ENCODE results near the gene SRGAP3.
A peak's percentile ranks its signal among the peaks of the same experiment; 100 is the strongest.

SRGAP3 gene

DNA sequence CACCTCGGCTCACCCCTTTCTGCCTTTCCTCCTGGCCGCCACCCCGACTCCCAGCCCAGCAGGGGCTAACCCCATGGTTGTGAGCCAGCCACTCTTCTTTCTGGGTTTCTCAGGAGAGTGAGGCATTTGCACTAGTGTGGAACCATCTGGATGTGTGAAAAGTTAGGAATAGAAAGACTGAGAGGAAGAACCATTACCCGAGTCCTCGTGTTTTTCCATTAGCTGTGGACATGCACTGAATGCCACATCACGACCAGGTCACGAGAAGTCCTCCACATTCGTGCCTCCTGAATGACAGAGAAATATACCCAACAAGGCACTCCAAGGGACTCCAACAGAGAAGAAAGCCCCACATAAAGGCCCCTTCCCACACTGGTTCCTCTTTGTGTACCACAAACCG lies 268.1 kb downstream of the SRGAP3 start:
- DNase-seq = no peak

DNA sequence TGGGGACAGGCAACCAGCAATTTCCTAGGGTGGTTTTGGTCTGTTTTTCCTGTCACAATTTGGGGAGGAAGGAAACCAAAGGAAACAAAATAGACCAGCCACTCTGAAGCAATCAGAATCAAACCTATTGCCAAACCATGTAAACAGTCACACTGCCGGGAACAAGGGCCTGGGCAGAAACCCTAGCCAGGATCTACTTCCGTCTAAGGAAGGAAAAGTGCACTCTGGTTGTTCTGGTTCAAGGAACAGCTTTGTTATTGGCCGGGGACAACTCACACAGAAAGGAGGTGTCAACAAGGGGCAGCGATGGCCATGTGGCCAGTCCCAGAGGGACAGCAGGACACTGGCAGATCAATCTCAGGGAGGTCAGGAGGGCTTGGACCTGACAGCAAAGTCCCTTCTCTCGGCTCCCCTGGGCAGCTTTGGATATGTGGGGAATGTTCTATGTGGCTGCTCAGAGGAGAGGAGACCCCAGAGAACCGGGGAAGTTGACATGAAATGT lies 268.6 kb downstream of the SRGAP3 start:
- DNase-seq = no peak

DNA sequence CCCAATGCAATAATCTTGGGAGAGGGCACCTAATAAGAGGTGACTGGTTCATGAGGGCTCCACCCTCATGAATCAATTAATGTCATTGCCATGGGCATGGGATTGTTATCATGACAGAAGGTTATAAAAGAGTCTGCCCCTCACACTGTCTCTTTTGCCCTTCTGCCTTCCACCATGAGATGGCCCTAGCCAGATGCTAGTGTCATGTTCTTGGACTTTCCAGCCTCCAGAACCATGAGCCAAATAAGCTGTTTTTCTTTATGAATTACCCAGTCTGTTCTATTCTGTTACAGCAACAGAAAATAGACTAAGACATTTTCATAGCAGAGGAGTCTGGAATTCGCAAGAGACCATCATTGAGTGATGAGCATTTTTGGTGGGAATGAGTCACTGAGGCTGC lies 270.2 kb downstream of the SRGAP3 start:
- no peak for DNase-seq

DNA sequence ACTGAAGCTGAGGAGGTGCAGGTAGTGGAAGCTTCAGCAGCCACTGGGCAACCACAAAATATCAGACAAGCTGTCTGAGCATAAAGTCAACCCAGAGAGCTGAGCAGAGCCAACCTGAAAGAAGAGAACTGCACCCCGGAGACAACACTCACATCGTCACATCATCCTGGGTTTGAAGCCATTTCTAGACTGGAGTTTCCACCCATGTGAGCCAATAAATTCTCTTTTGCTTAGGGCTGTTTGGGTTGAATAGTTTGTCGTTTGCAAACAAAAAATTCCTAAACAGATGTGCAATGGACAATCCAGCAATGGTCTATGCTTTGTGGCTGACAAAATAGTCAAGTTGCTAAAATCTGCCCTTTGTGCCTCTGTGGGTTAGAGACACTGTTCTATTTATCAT lies 270.9 kb downstream of the SRGAP3 start:
- no peak for DNase-seq

DNA sequence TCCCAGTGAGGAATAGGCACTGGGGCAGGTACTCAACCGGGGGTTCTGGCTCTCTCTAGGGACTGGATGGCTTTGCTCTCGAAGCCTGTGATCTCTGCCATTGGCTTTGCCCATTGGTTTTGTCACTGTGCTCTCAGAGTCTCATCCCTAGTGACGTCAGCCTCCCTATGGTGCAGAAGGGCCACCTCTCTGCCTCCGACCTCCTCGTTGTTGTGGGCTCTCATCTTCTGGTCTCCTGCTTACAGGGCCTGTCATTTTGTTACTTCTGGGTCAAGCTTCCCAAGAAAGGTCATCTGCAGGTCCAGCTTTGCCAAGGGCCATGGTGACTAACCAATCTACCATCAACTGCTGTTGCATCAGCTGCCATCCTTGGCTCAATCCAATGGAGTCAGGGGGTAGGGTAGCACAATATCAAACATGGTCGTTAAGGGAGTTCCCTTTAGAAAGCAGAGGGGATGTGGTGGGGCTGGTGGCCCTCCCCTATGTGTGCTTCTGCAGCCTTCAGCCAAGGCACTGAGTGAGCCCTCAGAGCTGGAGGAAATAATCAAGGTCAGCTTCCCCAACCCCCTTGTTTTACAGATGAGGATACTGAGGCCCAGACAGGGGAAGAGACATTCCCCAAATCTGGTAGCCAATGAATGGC lies 272.8 kb downstream of the SRGAP3 start:
- DNase-seq = no peak

DNA sequence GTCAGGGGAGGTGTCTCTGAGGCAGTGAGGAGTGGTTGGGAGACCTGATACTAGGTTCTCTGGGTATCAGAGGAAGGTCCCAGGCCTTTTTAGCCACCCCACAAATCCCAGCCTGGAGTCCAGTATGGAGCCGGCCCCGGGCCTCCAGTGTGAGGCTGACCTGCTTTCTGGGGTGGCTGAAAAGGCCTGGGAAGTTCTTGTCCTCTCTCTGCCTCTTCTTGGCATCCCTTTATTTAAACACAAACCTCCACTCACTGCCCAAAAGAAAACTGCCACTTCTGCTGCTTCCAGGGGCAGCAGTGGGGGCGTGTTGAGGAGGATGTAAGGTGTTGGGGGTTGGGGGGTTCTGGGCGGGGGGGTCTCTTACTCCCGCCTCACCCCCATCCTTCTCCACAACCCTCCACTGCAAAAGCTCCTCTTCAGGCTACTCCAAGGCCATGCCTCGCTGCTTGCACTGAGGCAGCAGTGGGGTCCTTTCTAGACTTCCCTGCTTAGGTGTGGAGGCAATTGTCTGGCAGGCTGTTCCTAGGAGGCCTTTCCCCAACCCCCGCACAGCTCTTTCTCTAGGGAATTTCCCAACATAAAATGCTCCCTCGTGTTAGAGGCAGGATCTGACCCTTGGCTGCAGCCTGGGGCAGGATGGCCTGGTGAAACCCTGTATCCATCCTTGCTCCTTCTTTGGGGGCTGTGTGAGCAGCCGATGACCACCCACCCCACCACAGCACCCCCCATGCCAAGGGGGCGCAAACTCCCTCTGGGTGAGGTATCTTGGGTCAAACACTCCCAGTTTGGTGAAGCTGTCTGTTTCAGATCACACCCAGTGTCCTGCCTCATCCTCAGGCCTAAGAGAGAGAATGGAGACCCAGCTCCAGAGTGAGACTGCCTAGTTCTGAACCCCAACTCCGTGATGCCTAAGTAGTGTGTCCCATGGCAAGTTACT lies 274.1 kb downstream of the SRGAP3 start:
- DNase-seq = no peak

DNA sequence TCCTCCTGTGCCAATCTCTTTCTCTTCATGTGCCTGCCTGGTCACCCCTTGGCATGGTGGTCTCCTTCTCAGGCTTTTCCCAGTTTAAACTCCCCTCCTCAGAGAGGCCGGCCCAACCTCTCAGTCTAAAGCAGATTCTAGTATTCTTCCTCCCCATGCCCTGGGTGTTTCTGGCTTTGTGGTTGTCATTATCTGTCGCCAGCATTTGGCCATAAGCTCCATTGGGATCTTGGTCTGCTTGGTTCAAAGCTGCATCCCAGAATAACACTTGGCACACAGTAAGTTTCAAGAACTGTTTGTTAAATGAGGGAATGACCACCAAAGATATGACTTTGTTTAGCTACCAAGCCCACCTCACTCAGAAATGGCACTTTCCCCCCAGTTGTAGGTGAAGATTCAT lies 275.0 kb downstream of the SRGAP3 start:
- DNase-seq = no peak

DNA sequence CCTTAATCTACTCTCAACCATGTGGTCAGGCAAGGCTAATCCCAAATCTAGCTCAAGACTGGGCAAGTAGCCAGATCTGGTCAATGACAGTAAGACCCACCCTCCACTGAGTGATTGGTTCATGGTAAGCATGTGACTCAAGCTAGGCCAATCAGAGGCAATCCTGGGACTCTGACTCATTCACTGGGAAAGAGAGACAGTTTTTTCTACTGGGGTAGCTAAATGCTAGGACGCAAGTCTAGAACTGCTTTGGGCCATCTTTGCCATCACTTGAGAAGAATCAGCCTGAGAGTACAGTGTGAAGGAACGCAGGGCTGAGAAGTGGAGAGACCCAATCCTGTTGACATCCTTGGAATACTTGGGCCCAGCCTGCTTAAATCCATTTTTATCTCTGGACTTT lies 276.8 kb downstream of the SRGAP3 start:
- DNase-seq = no peak

DNA sequence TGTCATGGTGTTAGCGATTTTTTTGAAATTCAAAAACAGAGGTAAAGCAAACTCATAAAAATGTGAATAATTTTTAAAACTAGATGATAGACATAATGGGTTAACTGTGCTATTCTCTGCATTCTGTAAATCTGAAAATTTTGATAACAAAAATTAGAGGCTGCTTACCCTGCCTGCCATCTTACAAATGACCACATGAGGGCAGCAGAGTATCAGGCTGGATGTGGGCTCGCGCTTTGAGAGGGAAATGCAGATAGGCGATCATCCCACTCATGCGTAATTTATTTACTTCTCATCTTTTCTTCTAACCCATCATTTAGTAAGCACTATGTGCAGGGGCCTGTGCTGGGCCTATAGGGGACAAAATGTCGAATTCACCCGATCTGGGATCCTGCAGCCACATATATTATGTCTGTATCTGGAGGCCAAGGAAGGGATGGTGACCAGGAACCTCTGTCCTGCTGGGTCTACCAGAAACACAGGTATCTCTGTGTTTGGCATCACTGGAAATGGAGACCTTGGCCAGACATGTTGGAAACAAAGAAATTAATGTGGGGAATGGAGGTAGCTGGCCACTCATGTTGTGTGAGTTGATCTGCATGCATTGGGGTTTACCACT lies 278.4 kb downstream of the SRGAP3 start:
- peak; percentile 81 for DNase-seq

DNA sequence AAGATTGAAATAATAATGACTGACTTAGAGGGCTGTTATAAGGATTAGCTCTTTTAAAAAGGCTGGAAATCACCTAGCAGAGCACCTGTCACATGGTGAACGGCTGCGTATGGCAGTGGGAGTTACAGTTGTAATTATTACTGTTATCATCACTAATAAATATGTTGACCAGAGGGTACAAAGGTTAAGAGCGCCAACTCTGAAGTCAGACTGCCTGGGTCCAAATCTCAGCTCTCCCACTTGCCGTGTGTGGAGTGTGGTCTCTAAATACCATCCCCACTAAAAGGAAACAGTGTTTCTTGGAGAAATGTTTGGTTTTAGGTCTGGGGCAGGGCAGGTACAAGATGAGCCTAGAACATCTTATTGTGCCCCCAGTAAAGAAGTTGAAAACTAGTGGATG lies 280.2 kb downstream of the SRGAP3 start:
- DNase-seq = no peak

DNA sequence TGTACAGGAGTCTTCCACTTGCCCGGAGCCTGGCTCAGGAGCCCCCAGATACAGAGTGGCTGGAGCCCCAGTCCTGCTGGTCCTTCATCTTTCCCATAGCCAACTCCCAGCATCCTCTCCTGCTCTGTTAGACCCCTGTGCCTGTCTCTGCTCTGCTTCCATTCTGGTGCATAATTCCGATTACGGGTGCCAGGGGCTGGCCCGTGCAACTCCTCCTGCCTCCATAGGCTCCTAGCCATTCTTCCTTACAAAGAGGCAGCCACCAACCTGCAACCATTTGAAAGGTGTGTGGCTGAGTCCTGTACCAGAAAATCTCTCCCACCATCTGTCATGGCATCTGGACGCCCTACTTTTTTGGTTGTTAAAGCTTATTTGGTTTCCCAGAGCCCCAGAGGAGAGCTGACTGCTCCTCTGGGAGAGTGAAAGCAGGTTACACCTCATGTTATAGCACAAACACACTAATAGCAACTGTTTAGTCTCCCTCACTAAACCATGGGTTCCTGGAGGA lies 281.0 kb downstream of the SRGAP3 start:
- DNase-seq = no peak

DNA sequence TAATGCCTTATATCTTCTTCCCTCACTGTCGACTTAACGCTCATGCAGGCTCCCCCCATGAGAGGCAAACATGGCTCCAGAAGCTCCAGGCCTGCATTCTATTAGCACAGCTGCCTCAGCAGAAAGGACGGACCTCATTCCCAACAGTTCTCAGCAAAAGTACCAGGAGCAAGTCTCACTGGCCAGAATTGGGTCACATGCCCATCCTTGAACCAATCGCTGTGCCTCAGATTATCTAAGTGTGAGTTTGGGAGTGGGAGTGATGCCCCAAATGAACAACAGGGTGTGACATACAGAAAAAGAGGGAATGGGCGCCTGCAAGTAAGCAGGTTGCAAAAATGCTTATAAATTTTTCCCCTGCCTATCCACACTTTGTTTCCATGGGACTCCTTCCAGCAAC lies 281.9 kb downstream of the SRGAP3 start:
- DNase-seq = no peak

DNA sequence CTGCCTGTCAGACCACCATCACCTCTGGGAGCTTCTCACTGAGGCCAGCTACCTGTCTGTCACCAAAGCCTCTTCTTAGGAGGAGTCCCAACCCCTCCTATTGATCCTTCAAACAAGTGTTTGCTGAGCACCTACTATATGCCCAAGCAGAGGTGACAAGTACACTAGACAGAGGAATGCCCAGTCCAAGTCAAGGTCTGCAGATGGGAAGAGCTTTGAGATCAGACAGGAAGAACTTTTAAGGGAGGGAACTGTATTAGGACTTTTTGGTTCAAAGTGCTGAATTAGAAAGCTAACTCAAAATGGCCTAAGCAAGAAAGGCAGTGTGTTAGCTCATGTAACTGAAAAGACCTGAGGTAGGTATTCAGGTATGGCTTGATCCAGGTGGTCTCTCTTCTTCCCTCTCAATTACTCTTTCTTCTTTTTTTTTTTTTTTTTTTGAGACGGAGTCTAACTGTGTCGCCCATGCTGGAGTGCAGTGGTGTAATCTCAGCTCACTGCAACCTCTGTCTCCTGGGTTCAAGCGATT lies 282.6 kb downstream of the SRGAP3 start:
- no peak for DNase-seq

DNA sequence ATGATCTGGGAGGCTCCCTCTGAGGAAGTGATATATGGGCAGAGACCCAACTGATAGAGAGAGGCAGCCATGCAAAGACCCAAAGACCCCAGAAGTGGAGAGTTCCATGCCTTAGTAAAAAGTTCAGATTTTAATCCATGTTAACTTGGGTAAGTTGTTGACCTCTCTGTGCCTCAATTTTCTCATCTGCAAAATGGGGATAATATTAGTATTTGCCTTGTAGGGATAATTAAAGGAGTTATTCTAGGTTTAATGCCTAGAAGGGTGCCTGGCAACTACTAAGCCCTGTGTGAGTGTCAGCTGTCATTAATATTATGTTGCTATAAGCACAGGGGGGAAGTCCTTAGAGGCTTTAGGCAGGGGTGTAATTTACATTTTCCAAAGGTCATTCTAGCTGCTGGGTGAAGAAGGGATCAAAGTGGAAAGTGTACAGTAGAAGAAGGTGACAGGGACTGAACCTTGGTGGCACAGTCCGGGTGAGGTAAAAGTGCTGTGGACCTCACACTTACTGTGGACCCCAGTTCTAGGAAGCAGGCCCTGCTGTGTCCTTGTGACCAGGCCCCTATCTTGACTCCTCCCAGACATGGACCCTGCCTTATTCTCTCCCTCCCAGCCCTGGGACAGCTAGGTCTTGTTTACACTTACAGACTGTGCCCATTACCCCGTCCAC lies 283.2 kb downstream of the SRGAP3 start:
- DNase-seq = no peak

DNA sequence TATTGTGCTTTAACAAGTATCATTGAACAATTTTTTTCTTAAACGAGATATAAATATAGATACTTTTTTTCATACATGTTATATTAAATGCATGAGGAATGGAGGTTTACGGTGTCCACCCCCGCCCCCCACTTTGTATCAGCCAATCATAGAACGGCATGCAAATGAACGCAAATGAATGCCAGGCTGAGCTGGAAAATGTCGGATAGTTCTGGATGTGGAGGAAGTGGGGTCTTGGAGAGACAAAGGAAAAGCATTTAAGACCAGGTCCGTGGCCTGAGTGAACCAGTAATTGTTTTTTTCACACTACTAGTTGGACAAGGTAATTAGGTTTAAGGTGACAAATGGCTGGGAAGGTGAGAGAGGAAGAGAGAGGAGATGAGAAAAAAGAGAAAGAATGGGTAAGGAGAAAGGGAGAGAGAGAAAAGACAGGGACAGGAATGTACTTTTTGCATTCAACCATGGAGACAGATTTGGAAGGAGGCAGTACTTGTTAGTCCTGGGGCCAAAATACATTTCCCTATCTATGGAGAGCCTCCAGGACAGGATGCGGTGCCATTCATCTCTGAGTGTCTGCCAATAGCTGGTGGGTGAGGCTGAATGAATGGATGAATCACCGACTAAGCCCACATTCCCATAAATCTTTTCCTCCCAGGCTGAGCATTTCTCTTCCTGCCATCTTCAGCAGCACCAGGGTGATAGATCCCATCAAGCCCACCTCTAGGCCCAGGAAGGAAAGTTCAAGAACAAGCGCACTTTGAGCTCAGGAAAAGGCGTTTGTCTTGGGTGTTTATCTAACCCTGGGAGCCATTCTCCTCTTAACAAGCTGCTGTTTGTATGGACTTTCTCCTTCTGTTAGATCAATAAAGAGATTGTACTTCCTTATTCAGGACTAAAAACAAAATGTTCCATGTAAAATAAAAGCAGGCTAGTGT lies 284.7 kb downstream of the SRGAP3 start:
- DNase-seq = no peak

DNA sequence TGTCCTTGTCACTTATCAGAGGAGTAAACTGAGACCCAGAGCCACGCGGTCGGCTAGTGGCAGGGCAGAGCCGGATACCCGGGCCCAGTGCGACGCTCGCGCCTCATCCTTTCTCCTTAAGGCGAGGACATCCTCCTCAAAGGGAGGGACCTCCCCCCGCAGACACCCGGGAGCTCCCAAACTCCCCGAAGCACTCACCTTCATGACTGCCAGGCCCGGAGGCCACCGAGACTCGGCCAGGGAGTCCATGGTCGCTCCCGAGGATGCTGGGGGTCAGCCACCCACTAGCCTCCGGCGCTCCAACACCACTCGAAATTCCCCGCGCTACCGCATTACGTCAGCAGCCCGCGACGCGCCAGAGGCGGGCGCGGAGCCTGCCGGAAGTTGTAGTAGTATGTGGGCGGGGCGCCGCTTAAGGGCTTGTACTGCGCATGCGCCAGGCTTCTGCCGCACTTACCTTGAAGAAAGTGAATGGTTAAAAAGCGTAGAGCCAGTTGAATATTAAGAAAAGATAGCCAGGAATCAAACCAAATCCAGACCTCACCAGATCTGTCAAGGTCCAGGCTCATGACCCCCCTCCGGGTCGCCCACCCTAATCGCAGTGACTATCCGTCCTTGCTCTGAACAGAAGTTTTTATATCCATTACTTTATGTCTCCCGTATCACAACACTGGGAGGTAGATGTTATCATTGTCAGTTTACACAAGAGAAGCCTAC lies 286.2 kb downstream of the SRGAP3 start, which contains the start of gene RAD18:
RAD18 (minus strand) TSS at position 336 of the 717 bp plus-strand sequence; CDS start at position 249, 87 bp downstream.
- peak; percentile 96 for DNase-seq

DNA sequence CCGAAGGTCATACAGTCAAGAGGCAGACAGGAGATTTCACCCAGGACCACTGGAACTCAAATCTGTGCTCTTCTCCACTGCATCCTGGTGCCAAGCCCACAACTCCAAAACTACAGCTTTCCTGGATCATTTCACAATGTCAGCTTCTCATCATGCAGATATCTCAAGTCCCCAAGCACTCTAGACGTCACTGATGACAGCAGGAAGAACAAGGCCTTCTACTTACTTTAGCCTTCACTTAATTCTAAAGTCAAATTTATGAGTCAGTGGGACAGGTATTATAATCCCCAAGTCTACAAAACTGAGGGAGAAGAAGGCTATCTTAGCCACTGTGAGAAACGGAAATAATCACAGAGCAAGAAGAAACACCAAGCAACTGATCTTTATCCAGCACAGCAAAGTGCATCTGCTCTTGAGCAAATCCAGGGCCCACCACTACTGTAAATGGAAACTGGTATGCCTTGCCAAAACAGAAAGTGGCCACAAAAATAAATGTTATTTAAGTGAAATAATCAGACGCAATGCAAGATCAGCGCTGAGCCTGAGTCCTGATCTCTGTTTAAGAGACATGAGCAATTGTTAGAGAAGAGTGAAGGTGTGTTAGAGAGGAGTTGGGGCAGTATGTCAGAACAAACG lies 287.1 kb downstream of the SRGAP3 start:
- no peak for DNase-seq

DNA sequence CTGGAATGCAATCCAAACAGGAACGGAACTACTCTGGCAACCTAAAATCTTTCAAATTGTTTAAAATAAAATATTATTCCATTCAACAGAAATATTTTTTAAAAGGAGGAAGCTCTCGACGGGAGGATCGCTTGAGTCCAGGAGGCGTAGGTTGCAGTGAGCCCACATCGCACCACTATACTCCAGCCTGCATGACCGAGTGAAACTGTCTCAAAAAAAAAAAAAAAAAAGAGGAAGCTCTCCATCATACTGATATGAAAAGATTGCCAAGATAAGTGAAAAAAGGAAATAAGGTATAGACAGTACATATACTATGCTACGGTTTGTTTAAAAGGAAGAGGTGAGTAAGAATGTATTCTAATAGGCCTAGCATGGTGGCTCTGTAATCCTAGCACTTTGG lies 289.8 kb downstream of the SRGAP3 start:
- no peak for DNase-seq

DNA sequence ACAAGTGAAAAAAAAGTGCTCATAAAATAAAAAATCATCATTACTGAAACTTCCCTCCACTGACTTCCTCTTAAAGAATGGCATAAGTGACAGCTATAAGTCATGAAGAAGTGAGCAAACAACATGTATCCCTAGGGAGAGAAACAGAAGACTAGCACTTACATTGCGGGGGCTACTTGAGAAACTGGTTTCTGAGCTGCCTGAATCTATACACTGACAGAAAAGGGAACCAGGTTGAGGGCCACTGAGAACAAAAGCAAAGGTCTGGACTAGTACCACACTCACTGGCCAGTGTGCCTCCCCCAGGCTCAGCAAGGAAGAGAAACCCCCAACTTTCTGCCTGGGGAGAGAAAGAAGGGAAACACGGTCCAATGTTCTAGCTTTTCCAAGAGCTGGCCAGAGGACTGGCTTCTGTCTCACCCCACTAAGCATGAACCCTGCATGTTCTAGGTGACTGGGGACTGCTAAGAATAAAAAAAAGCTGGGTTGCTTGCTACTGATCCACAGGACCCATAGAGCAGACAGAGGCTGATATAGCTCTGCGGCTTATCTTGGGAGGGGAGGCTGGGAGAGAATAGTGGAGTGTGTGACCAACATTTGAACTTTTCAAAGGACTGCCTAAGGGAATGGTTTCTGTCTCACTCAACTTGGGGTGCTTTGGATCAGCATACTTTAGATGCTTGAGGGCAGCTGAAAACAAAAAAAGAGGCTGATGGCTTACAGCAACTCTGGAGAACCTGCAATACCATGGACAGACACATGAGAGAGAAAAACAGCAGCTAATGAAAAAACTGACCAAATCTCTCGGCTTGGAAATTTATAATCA lies 294.3 kb downstream of the SRGAP3 start:
- DNase-seq = no peak

All from right forelimb (tissue), 1 donor.